Brain microvascular endothelial cell (primary cell): Measurements from ENCODE around the gene PPP3R1.

Experiments used
- DNase-seq: peaks from one replicate; pipeline ENCODE4 v3.0.0-alpha.2; 2020
- H3K27ac ChIP-seq: fragments of 250-450 bp; sonication (Bioruptor Pico); 2 replicates; pipeline ENCODE4 v1.5.1; 2020; ENCODE audit warnings: mild to moderate bottlenecking, moderate library complexity
- H3K27me3 ChIP-seq: fragments of 250-450 bp; sonication (Bioruptor Pico); replicated peaks from 2 replicates; pipeline ENCODE4 v1.5.1; 2020; ENCODE audit warnings: mild to moderate bottlenecking
- H3K36me3 ChIP-seq: fragments of 250-450 bp; sonication (Bioruptor Pico); replicated peaks from 2 replicates; pipeline ENCODE4 v1.5.1; 2020; ENCODE audit warnings: mild to moderate bottlenecking
- H3K4me3 ChIP-seq: 2 replicates; pipeline ENCODE4 v1.5.1; 2011; ENCODE audit warnings: low read depth, mild to moderate bottlenecking, control low read depth, low read length, moderate library complexity
- CTCF ChIP-seq: IDR thresholded peaks from 2 replicates; pipeline ENCODE4 v1.5.1; 2011; ENCODE audit warnings: low read depth, mild to moderate bottlenecking, moderate library complexity, low read length, control low read depth, inconsistent platforms; ENCODE audit errors: missing control alignments
- in situ Hi-C: cut with HindIII; loops from 2 replicates; pipeline ENCODE4 v1.10.0; 2017; ENCODE audit warnings: low sequenced_read_pairs, low pct_ligation_motif_present

The PPP3R1 gene

GRCh38 chr2:68292108-68292710, 39.9 kb upstream of the PPP3R1 start:
- Histone ChIP-seq H3K36me3 (no peaks in the 10 kb centered on the region), H3K27ac (no peak overlapping the region), H3K4me3 (no peak overlapping the region), H3K27me3 (no peaks in the 10 kb centered on the region)
- in situ Hi-C loops: no loop called here
- peak; percentile 11 for DNase-seq
- peak; percentile 82 for TF ChIP-seq CTCF

- Histone ChIP-seq H3K27me3 (no peaks in the 10 kb centered on the region), H3K36me3 (no peaks in the 10 kb centered on the region), H3K4me3 (no peak overlapping the region), H3K27ac (no peak overlapping the region)
- in situ Hi-C loops: no loop called here
- DNase-seq: no peak
- no peak for TF ChIP-seq CTCF
Measured at GRCh38 chr2:68291314-68291713, 39.0 kb upstream of the PPP3R1 start.

- no peak for TF ChIP-seq CTCF
- in situ Hi-C loops: no loop called here
- no peak for DNase-seq
- Histone ChIP-seq H3K36me3 (no peaks in the 10 kb centered on the region), H3K27me3 (no peaks in the 10 kb centered on the region), H3K27ac (no peak overlapping the region), H3K4me3 (no peak overlapping the region)
Measured at GRCh38 chr2:68290901-68291300, 38.6 kb upstream of the PPP3R1 start.

GRCh38 chr2:68287580-68288441, 35.5 kb upstream of the PPP3R1 start:
- DNase-seq: no peak
- Histone ChIP-seq H3K27me3 (no peaks in the 10 kb centered on the region), H3K4me3 (no peak overlapping the region), H3K27ac (no peak overlapping the region), H3K36me3 (no peaks in the 10 kb centered on the region)
- no peak for TF ChIP-seq CTCF
- in situ Hi-C loops: no loop called here

GRCh38 chr2:68284896-68285295, 32.6 kb upstream of the PPP3R1 start:
- no peak for DNase-seq
- Histone ChIP-seq H3K36me3 (no peaks in the 10 kb centered on the region), H3K27me3 (no peaks in the 10 kb centered on the region), H3K27ac (no peak overlapping the region), H3K4me3 (no peak overlapping the region)
- no peak for TF ChIP-seq CTCF
- in situ Hi-C loops: no loop called here
